ENCODE measurements around the gene GSTA4.

DNA sequence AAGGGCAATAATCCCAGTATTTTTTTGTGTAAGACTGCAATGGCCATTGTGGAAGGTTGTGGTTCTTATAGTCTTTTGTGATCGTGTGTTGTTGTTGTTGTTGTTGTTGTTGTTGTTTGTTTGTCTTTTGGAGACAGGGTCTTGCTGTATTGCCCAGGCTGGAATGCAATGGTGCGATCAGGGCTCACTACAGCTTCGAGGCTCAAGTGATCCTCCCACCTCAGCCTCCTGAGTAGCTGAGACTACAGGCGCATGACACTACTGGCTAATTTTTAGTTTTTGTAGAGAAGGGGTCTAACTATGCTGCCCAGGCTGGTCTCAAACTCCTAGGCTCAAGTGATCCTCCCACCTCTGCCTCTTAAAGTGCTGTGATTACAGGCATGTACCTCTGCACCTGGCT is 3.5 kb upstream of the GSTA4 start:
- TF ChIP-seq, protein P1, sequence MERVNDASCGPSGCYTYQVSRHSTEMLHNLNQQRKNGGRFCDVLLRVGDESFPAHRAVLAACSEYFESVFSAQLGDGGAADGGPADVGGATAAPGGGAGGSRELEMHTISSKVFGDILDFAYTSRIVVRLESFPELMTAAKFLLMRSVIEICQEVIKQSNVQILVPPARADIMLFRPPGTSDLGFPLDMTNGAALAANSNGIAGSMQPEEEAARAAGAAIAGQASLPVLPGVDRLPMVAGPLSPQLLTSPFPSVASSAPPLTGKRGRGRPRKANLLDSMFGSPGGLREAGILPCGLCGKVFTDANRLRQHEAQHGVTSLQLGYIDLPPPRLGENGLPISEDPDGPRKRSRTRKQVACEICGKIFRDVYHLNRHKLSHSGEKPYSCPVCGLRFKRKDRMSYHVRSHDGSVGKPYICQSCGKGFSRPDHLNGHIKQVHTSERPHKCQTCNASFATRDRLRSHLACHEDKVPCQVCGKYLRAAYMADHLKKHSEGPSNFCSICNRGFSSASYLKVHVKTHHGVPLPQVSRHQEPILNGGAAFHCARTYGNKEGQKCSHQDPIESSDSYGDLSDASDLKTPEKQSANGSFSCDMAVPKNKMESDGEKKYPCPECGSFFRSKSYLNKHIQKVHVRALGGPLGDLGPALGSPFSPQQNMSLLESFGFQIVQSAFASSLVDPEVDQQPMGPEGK (CRISPR knock-in tag; IDR thresholded peaks at IDR 0.05; ENCODE audit: borderline replicate concordance): no peak
- TF ChIP-seq ARNTL (CRISPR knock-in tag; IDR thresholded peaks at IDR 0.05; ENCODE audit: borderline replicate concordance, low read depth): no peak

Measured in SK-N-SH treated with all-trans-retinoic acid at 6 μM for 48 hours (cell line).